Hematopoietic multipotent progenitor cell treated with erythropoietin and hydrocortisone succinate and interleukin-3 and kit ligand, for 4 days (in vitro differentiated cells): ENCODE measurements around the gene TMEM59L.
"Not testable (repeated sequence)": the region's sequence is repeated elsewhere in the genome, so short reads cannot be mapped to it uniquely, and the experiment has no call there.

Experiments
- DNase-seq: peaks from one replicate; pipeline ENCODE4 v3.0.0-alpha.2; 2015

TMEM59L gene

GRCh38 chr19:18612772-18613588, at the start of gene TMEM59L:
TSS of gene TMEM59L (plus strand) at chr19:18612870. CDS start at chr19:18612959, 89 bp downstream.
- no peak for DNase-seq

GRCh38 chr19:18566953-18567352, 45.7 kb upstream of the TMEM59L start:
- DNase-seq, result no peak

GRCh38 chr19:18568367-18568766, 44.3 kb upstream of the TMEM59L start:
- no peak for DNase-seq

- DNase-seq, result peak; percentile 99
These were observed 40.9 kb upstream of the TMEM59L start, which contains the start of gene UBA52 for GRCh38 chr19:18571564-18572344. TSS of gene UBA52 (plus strand) at chr19:18571857. CDS start at chr19:18573301, 1,444 bp downstream.

GRCh38 chr19:18574691-18575291, 37.9 kb upstream of the TMEM59L start:
- no peak for DNase-seq

- DNase-seq, result no peak
These were observed 36.3 kb upstream of the TMEM59L start for GRCh38 chr19:18576383-18576782.

GRCh38 chr19:18577365-18577914, 35.2 kb upstream of the TMEM59L start:
- no peak for DNase-seq

GRCh38 chr19:18580311-18580710, 32.4 kb upstream of the TMEM59L start:
- DNase-seq, result no peak

- peak; percentile 63 for DNase-seq
These were observed 26.4 kb upstream of the TMEM59L start for GRCh38 chr19:18586306-18586705.

- no peak for DNase-seq
These were observed 25.1 kb upstream of the TMEM59L start for GRCh38 chr19:18587561-18587960.

GRCh38 chr19:18587962-18588610, 24.6 kb upstream of the TMEM59L start:
- no peak for DNase-seq

GRCh38 chr19:18588611-18589379, 23.9 kb upstream of the TMEM59L start, which contains the start of gene REX1BD:
TSS of gene REX1BD (plus strand) at chr19:18588798. CDS start at chr19:18588802, 4 bp downstream.
- peak; percentile 95 for DNase-seq

- DNase-seq, result peak; percentile 89
These were observed 23.0 kb upstream of the TMEM59L start for GRCh38 chr19:18589380-18590272.

- DNase-seq, result peak; percentile 68
These were observed 22.1 kb upstream of the TMEM59L start for GRCh38 chr19:18590273-18591272.

- no peak for DNase-seq
These were observed 20.8 kb upstream of the TMEM59L start for GRCh38 chr19:18591735-18592385.

- not testable (repeated sequence) for DNase-seq
These were observed 19.9 kb upstream of the TMEM59L start for GRCh38 chr19:18592732-18593131.

GRCh38 chr19:18593367-18594095, 19.1 kb upstream of the TMEM59L start:
- peak; percentile 22 for DNase-seq
